ENCODE data around the gene SF3B4.
"Not testable (repeated sequence)": the region's sequence is repeated elsewhere in the genome, so short reads cannot be mapped to it uniquely, and the experiment has no call there.

The SF3B4 gene

DNA sequence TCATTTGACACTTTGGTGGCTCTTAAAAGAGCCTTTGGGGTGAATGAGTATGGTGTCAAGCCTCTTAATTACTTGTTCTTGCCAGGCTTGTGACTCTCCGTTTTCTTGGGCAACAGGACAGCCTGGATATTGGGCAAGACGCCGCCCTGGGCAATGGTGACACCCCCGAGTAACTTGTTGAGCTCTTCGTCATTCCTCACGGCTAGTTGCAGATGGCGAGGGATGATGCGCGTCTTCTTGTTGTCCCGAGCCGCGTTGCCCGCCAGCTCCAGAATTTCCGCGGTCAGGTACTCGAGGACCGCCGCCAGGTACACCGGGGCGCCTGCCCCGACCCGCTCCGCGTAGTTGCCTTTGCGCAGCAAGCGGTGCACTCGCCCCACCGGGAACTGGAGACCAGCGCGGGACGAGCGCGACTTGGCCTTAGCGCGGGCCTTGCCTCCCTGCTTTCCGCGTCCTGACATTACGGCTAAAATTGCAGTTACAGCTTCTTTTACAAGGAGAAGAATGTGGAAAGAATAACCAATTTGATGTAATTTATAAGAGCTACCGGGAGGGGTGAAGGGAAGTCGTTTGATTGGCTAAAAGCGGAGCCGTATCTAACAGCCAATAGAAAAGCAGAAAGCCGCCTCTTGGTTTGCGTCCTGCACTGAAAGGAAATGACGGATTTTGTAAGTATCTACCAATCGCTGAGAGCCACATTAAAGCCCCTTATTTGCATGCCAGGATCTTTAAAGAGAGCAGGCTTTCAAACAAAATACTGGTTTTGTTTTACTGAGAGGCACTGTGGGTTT lies 40.0 kb downstream of the SF3B4 start:
- FAIRE-seq: peak; percentile 96

DNA sequence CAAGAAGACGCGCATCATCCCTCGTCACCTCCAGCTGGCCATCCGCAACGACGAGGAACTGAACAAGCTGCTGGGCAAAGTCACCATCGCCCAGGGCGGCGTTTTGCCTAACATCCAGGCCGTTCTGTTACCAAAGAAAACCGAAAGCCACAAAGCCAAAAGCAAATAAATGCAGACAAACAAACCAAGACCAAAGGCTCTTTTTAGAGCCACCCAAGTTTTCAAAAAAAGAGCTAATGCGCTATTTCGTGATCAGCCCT lies 40.5 kb downstream of the SF3B4 start:
- FAIRE-seq: not testable (repeated sequence)

DNA sequence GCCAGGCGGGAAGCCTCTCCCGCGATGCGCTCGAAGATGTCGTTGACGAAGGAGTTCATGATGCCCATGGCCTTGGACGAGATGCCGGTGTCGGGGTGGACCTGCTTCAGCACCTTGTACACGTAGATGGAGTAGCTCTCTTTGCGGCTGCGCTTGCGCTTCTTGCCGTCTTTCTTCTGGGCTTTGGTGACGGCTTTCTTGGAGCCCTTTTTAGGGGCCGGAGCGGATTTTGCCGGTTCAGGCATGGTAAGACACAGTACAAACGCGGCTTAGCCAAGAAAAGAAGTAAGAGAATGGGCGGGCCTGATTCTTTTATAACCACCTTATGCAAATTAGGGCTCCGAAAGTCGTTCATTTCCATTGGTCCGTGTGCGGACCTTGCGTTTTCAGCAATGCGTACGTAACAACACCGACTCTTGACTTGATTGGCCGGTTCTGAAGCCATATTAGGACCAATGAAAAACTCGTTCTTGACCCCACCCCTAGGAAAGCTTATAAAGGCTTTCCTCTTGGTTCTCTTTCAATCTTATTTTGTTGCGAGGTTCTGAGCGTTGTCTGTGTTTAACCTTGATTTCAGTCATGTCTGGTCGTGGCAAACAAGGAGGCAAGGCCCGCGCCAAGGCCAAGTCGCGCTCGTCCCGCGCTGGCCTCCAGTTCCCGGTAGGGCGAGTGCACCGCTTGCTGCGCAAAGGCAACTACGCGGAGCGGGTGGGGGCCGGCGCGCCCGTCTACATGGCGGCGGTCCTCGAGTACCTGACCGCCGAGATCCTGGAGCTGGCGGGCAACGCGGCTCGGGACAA lies 41.0 kb downstream of the SF3B4 start:
- peak; percentile 95 for FAIRE-seq

- FAIRE-seq: not testable (repeated sequence)
Observed at GRCh38 chr1:149886121-149886395, 41.5 kb downstream of the SF3B4 start.

- no peak for FAIRE-seq
Observed at GRCh38 chr1:149885339-149886120, 42.1 kb downstream of the SF3B4 start.

DNA sequence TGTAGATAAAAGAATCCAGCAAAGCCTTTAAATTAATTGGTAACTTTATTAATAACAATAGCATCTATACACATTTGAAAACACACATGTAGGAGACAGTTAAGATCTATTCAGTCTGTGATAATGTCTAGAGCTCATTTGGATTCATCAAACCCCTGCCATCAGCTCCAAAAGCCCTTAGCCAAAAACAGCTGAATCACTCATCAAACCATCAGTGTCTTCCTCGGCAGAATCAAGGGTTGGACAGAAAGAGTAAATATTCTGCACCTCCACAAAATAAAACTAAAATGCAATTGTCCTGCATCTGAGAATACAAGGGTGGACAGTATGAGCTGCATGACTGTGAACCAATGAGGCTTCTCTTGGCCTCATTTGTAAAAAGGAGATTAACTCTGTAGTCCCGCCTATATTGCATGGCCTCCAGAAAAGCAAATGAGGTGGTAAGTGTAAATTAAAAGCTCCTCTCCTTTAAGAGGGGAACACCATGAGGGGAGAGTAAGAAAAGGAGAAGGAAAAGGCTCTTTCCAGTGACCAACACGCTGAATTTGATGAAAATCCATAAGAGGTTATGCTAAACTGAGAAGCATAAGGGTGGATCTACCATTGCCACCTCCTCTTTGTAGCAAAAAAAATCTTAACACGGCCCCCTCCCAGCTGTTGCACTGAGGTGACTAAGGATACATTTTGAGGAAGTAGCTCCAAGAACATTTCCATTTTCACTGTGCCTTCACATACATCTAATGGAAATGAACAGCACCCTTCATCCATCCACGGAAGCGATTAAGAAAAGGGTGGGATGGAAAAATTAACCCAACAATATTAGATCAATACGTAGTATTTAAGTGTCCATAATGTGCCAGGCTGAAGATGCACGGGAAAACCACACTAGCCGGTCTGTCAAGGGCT lies 42.9 kb downstream of the SF3B4 start:
- no peak for FAIRE-seq

DNA sequence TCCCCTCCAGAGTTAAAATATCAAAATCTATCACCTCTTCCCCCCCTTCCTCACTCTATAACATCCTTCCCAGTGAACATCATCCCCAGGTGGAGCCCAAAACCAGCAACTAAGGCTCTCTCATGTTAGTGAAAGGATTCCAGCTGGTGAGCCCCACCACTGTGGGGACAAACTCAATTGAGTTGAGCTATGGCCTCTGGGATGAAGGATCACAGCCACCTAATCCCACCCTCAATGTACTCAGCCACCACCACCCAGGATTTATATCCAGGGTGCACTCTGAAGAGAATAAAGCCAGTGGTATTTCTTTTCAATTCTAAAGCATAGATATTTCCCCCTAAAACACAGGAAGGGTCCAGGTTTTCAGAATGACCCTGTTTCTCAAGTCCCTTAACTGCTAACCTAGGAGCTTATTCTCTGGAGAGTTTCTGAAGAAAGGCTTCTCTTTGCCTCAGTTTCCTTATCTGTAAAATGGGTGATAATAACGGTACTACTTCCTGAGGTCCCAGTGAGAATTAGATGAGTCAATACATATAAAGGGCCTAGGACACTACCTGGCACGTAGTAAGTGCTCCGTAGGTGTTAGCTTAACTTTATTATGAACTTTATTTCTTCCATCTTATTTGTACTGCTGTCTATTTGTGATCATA lies 43.9 kb downstream of the SF3B4 start:
- FAIRE-seq: no peak

DNA sequence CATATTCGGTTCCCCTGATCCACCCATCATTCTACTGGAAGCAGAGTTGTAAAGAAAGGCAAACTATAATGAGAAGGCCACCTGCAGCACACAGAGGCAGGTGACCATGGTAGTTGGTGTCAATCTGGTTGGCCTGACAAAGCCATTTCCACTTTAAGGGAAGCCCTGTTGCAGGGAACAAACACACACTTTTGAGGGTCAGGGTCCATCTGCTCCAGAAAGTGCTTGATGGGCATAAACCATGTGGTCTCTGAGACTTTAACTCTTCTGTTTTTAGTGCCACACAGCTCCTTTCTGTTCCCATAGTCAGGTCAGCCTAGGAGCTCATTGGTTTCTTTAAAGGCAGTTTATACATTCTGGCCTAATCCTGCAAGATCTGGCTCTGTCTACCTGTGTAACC lies 45.7 kb downstream of the SF3B4 start:
- no peak for FAIRE-seq

- FAIRE-seq: no peak
Observed at GRCh38 chr1:149879556-149879955, 48.0 kb downstream of the SF3B4 start.

DNA sequence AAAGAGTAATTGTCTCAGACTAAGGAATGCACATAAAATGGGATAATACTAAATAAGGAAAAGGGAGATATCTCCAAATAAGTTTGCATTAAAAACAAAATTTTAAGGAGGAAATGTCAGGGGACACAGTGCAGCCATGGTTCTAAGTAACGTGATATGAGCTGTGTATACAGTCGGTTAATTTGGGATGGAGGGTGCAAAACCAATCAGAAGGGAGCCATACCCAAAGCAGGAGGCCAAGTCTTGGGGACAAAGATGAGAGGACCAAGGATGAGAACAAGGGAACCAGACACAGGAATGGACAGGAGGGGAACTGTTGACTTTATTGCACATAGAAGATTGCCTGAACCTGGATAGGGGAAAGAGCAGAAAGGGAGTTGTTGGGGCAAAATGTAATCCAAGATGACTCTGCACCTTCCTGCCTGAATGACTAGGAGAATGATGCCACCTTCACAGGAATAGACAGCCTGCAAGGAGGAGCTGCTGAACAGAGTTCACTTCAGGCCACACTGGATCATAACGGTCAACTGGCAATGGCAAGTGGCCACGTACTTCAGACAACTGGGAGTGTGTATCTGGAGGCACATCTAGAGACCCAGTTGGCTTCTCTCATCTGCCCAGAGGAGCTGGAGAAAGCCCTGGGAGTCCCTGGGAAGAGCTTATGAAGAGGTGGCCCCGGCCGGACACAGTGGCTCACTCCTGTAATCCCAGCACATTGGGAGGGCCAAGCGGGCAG lies 50.2 kb downstream of the SF3B4 start:
- no peak for FAIRE-seq
